ENCODE measurements around the gene ALG9. TPM values are rescaled to one million over a fixed set of nuclear protein-coding genes. Genes with fewer than 3 reads are reported as not detected.

Gene ALG9
- total RNA-seq, 4 donors from 2014 or later = 26.7 to 33.9 (median 31.1) TPM

GRCh38 chr11:111748035-111748804, 123.2 kb downstream of the ALG9 start:
- Histone ChIP-seq H3K4me1 (peaks cover 0 to 19% (median 0%) of the 10 kb centered on the region in 3 donors), H3K4me3 (no peak overlapping the region), H3K9me3 (no peaks in the 10 kb centered on the region), H3K27me3 (no peaks in the 10 kb centered on the region), H3K27ac (peak overlapping the region in 1 of 4 donors; percentile 16), H3K36me3 (peaks cover 0 to 88% of the 10 kb centered on the region in 2 donors)
- no peak for ATAC-seq
- WGBS, 2 donors (ENCODE audit: low coverage in 1 of 2) = 62 to 83% methylated on average over 5 to 7 of the region's 7 CpGs
- TF ChIP-seq POLR2A (IDR thresholded peaks at IDR 0.05) (no peak), EP300 (IDR thresholded peaks at IDR 0.05) (no peak), POLR2AphosphoS5 (IDR thresholded peaks at IDR 0.05) (no peak), CTCF (IDR thresholded peaks at IDR 0.05) (no peak)

- no peaks in the 10 kb centered on the region for H3K27me3 ChIP-seq
- H3K4me1 ChIP-seq = peaks cover 0 to 19% (median 0%) of the 10 kb centered on the region in 3 donors
- H3K9me3 ChIP-seq = no peaks in the 10 kb centered on the region
- peak overlapping the region; percentile 35 to 71 (median 58) for H3K27ac ChIP-seq
- no peak overlapping the region for H3K4me3 ChIP-seq
- 22 to 82% methylated on average over 1 to 6 of the region's 6 CpGs for WGBS, 2 donors (ENCODE audit: low coverage in 1 of 2)
- TF ChIP-seq POLR2A (IDR thresholded peaks at IDR 0.05) = no peak
- peaks cover 0 to 87% of the 10 kb centered on the region in 2 donors for H3K36me3 ChIP-seq
- peak; percentile 65 for ATAC-seq
Observed at GRCh38 chr11:111745719-111746504, 125.5 kb downstream of the ALG9 start.

DNA sequence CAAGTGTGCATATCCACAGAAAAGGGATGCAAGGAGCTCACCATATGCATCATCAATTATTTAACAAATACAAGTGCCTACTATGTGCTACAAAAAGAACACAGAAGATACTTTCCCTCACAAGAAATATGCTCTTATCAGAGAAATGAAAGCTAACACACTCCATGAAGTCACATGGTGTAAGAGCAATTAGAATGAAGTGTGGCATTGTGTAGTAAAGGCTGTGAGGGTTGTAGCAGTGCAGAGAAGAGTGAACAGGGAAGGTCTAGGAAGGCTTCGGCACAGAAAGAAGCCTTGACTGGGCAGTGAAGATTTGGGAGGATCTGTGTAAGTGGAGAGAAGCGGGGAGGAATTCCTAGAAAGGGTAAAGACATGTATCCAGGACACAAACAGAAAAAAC, 127.7 kb downstream of the ALG9 start:
- no peak for ATAC-seq
- Histone ChIP-seq H3K4me3 (no peak overlapping the region), H3K36me3 (peaks cover 0 to 77% of the 10 kb centered on the region in 2 donors), H3K27ac (no peak overlapping the region), H3K9me3 (no peaks in the 10 kb centered on the region), H3K27me3 (no peaks in the 10 kb centered on the region), H3K4me1 (peaks cover 0 to 24% (median 0%) of the 10 kb centered on the region in 3 donors)
- no peak for TF ChIP-seq POLR2A (IDR thresholded peaks at IDR 0.05)
- WGBS, 2 donors (ENCODE audit: low coverage in 1 of 2) = 83 to 85% methylated on average over 1 to 2 of the region's 2 CpGs

DNA sequence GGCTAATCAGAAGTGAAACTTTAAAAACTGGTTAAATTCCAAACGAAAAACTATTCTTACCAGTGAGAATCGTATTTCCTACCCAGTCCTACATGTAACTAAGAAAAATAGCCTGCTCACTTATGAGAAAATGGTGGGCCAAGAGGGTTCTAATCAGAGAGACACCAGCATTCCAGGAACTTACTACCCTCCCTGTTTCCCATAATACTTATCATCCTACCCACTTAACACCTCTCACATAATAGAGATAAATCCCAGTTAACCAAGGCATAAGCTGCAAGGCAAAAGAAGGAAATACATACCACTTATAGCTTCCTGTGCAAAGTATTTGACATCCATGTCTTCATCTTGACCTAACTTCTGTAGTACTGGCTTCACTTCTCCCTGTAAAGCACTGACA, 129.6 kb downstream of the ALG9 start:
- H3K4me1 ChIP-seq = peaks cover 5 to 44% (median 19%) of the 10 kb centered on the region in 3 donors
- WGBS, 2 donors (ENCODE audit: low coverage in 1 of 2) = 85 to 100% methylated on average over 2 of the region's 2 CpGs
- H3K27me3 ChIP-seq = no peaks in the 10 kb centered on the region
- no peak for ATAC-seq
- H3K9me3 ChIP-seq = no peaks in the 10 kb centered on the region
- TF ChIP-seq POLR2AphosphoS5 (IDR thresholded peaks at IDR 0.05) = no peak
- no peak for TF ChIP-seq POLR2A (IDR thresholded peaks at IDR 0.05)
- no peak for TF ChIP-seq EP300 (IDR thresholded peaks at IDR 0.05)
- no peak for TF ChIP-seq CTCF (IDR thresholded peaks at IDR 0.05)
- H3K36me3 ChIP-seq = peaks cover 0 to 58% of the 10 kb centered on the region in 2 donors
- no peak overlapping the region for H3K4me3 ChIP-seq
- H3K27ac ChIP-seq = no peak overlapping the region

DNA sequence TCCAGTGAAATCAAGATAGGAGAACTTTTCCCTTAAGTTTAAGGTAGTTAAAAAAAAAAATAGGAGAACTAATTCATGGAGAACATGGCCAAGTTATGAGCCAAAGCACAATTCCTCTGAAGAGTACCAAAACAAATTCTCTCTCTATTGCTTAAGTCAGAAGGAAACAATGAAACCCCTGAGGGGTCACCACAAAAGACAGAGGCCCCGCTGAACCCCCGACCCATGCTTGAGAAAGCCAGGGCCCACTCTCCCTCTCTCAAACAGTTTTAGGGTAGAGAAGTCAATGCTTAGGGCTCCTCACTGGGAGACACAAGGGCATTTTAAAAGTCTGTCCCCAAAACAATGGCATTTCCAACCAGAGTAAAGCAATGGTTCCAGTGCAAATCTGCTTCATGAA, 132.1 kb downstream of the ALG9 start:
- no peak for ATAC-seq
- Histone ChIP-seq H3K27me3 (no peaks in the 10 kb centered on the region), H3K4me1 (peaks cover 17 to 49% (median 36%) of the 10 kb centered on the region in 3 donors), H3K36me3 (peaks cover 0 to 45% of the 10 kb centered on the region in 2 donors), H3K9me3 (no peaks in the 10 kb centered on the region), H3K4me3 (no peak overlapping the region), H3K27ac (peak overlapping the region in 2 of 4 donors; percentile 94 to 97)
- WGBS, 2 donors (ENCODE audit: low coverage in 1 of 2) = 92 to 100% methylated on average over 2 of the region's 2 CpGs
- TF ChIP-seq POLR2AphosphoS5 (IDR thresholded peaks at IDR 0.05) (no peak), EP300 (IDR thresholded peaks at IDR 0.05) (no peak), CTCF (IDR thresholded peaks at IDR 0.05) (no peak), POLR2A (IDR thresholded peaks at IDR 0.05) (no peak)
